Uterus (tissue), 4 donors: ENCODE results near the gene CFTR. TPM values are rescaled to one million over a fixed set of nuclear protein-coding genes. Genes with fewer than 3 reads are reported as not detected.

Experiments
- DNase-seq, 2 donors: peaks; one replicate each; pipeline ENCODE4 v3.0.0-alpha.2; 2019 to 2020
- H3K27ac ChIP-seq, 2 donors: fragments of 200-600 bp; sonication (generic); 1 replicate in 1 of 2; 2 replicates in 1 of 2; pipeline ENCODE4 v1.5.1; 2016 to 2018
- H3K27me3 ChIP-seq, 2 donors: fragments of 200-600 bp; sonication (generic); one replicate each; pipeline ENCODE4 v1.5.1; 2018 to 2019; ENCODE audit warnings: control low read depth in 1 of 2
- H3K36me3 ChIP-seq, 2 donors: fragments of 200-600 bp; sonication (generic); one replicate each; pipeline ENCODE4 v1.5.1; 2019; ENCODE audit warnings: control low read depth in 1 of 2
- H3K4me1 ChIP-seq, 2 donors: fragments of 200-600 bp; sonication (generic); one replicate each; pipeline ENCODE4 v1.5.1; 2018 to 2019; ENCODE audit warnings: control low read depth in 1 of 2
- H3K4me3 ChIP-seq, 2 donors: fragments of 200-600 bp; sonication (generic); 1 replicate in 1 of 2; 2 replicates in 1 of 2; pipeline ENCODE4 v1.5.1; 2018 to 2019; ENCODE audit warnings: mild to moderate bottlenecking in 1 of 2
- H3K9me3 ChIP-seq, 2 donors: fragments of 200-600 bp; sonication (generic); one replicate each; pipeline ENCODE4 v1.5.1; 2019; ENCODE audit warnings: control low read depth in 1 of 2
- POLR2A ChIP-seq, 2 donors: fragments of 450-650 bp; IDR thresholded peaks; one replicate each; pipeline ENCODE4 v1.6.1; 2016; ENCODE audit warnings: antibody characterized with exemption in 2 of 2, mild to moderate bottlenecking in 1 of 2, moderate library complexity in 1 of 2
- intact Hi-C: fragments of 100-400 bp; cut with DNase I; formaldehyde crosslinking; loops from one replicate; pipeline ENCODE4 v1.15.1; 2023; ENCODE audit warnings: low total_unique reads
- total RNA-seq, 4 donors: library from RNA; depleted of rRNA in 3 of 4; stranded (reverse); fragments of >200 nt in 3 of 4; gene quantifications; one replicate each; pipeline versions ENCODE4 v1.1.0 to v1.2.4, GENCODE V29; 2014 to 2023
- TF ChIP-seq, protein P1 (sequence below), 4 experiments: fragments of 200-600 bp in 2 of 4; fragments of 450-650 bp in 2 of 4; sonication (generic) in 2 of 4; IDR thresholded peaks; one replicate each; pipeline ENCODE4 v1.5.1; 2016 to 2019; ENCODE audit warnings: antibody characterized with exemption in 4 of 4, mild to moderate bottlenecking in 2 of 4, moderate library complexity in 1 of 4
- donor health status: DM: yes; HTN: yes; CAD: no.

The CFTR gene
- total RNA-seq, 4 donors from 2014 or later, result under 0.01 to 11.6 (median under 0.01) TPM; not detected in 1

DNA sequence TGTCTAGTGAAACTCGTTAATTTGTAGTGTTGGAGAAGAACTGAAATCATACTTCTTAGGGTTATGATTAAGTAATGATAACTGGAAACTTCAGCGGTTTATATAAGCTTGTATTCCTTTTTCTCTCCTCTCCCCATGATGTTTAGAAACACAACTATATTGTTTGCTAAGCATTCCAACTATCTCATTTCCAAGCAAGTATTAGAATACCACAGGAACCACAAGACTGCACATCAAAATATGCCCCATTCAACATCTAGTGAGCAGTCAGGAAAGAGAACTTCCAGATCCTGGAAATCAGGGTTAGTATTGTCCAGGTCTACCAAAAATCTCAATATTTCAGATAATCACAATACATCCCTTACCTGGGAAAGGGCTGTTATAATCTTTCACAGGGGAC is 187.6 kb downstream of the CFTR start:
- TF ChIP-seq, protein P1, sequence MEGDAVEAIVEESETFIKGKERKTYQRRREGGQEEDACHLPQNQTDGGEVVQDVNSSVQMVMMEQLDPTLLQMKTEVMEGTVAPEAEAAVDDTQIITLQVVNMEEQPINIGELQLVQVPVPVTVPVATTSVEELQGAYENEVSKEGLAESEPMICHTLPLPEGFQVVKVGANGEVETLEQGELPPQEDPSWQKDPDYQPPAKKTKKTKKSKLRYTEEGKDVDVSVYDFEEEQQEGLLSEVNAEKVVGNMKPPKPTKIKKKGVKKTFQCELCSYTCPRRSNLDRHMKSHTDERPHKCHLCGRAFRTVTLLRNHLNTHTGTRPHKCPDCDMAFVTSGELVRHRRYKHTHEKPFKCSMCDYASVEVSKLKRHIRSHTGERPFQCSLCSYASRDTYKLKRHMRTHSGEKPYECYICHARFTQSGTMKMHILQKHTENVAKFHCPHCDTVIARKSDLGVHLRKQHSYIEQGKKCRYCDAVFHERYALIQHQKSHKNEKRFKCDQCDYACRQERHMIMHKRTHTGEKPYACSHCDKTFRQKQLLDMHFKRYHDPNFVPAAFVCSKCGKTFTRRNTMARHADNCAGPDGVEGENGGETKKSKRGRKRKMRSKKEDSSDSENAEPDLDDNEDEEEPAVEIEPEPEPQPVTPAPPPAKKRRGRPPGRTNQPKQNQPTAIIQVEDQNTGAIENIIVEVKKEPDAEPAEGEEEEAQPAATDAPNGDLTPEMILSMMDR (IDR thresholded peaks at IDR 0.05), result no peak
- TF ChIP-seq POLR2A (IDR thresholded peaks at IDR 0.05), result no peak
- Histone ChIP-seq H3K4me1 (no peaks in the 10 kb centered on the region), H3K27ac (no peak overlapping the region), H3K9me3 (no peaks in the 10 kb centered on the region), H3K36me3 (no peaks in the 10 kb centered on the region), H3K4me3 (no peak overlapping the region), H3K27me3 (no peaks in the 10 kb centered on the region)
- DNase-seq, result no peak
- intact Hi-C loops, result no loop called here

GRCh38 chr7:117669818-117670217 is 190.0 kb downstream of the CFTR start:
- no peaks in the 10 kb centered on the region for H3K9me3 ChIP-seq

DNA sequence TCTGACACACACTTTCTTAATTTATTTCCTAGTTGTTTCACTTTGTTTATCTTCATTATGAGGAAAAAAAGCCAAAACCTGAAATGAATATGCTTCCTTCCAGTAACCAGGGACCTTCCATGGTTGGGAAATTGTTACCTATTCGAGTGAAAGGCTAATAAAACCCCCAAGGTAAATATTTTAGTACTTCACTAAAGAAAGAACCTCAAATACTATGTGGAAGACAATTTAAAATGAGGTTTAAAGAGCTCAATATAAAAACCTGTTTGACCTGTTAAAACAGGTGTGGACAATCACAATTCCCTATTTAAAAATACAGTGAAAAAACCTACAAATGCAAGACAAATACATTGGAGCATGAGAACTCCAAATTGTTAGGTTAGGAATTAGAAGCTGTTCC is 192.6 kb downstream of the CFTR start:
- H3K9me3 ChIP-seq, result no peaks in the 10 kb centered on the region
- TF ChIP-seq POLR2A (IDR thresholded peaks at IDR 0.05), result no peak
- TF ChIP-seq, protein P1 (IDR thresholded peaks at IDR 0.05), result no peak
- no peak for DNase-seq
- intact Hi-C loops, result no loop called here
- H3K4me1 ChIP-seq, result no peaks in the 10 kb centered on the region
- no peaks in the 10 kb centered on the region for H3K27me3 ChIP-seq
- no peak overlapping the region for H3K4me3 ChIP-seq
- H3K27ac ChIP-seq, result no peak overlapping the region
- no peaks in the 10 kb centered on the region for H3K36me3 ChIP-seq

More at GRCh38 chr7:117669818-117670217, 190.0 kb downstream of the CFTR start:
- TF ChIP-seq, protein P1 (IDR thresholded peaks at IDR 0.05), result peak in 1 of 4 experiments; percentile 22
- TF ChIP-seq POLR2A (IDR thresholded peaks at IDR 0.05), result no peak
- Histone ChIP-seq H3K27me3 (no peaks in the 10 kb centered on the region), H3K4me3 (no peak overlapping the region), H3K36me3 (no peaks in the 10 kb centered on the region), H3K4me1 (no peaks in the 10 kb centered on the region), H3K27ac (no peak overlapping the region)
- intact Hi-C loops, result no loop called here
- no peak for DNase-seq

DNA sequence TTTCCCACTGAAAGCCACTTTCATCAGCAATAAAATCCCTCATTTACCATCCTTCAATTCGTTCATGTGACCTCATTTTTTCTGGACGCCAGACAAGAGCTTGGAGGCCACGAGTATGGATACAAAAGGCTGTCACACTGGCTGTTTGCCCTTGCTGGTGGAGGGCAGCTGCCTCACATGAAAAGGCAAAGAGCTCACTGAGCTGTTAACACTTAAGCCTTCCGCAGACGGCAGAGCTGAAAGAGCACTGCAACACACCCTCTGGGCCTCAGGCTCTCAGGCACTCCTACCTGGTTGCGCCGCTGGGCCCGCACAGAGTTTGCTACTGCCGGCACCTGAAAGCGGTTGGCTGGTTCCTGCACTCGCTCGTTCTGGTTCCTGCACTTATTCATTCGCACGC is 193.5 kb downstream of the CFTR start:
- Histone ChIP-seq H3K9me3 (no peaks in the 10 kb centered on the region), H3K27ac (no peak overlapping the region)
- intact Hi-C loops, result no loop called here

DNA sequence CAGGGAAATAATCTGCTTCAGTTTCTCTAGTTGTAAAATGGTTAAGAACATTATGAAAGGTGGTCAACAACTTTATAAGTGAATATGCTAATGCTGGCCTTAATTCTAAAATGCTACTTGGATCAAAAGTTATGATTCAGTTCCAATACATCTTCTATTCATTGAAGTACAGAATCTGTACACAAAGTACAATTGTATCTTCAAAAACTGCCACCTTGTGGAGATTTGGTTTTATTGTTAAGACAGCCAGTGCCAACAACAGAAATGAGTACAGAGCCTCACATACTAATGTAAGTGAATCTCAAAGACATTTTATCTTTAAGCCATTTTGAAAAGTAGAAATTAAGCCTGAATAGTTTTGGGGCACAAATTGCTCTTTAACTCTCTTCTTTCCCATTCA is 194.0 kb downstream of the CFTR start:
- H3K36me3 ChIP-seq, result no peaks in the 10 kb centered on the region
- H3K4me1 ChIP-seq, result no peaks in the 10 kb centered on the region
- no peak overlapping the region for H3K27ac ChIP-seq
- TF ChIP-seq POLR2A (IDR thresholded peaks at IDR 0.05), result no peak
- TF ChIP-seq, protein P1 (IDR thresholded peaks at IDR 0.05), result no peak
- DNase-seq, result no peak
- intact Hi-C loops, result no loop called here
- no peaks in the 10 kb centered on the region for H3K27me3 ChIP-seq
- no peaks in the 10 kb centered on the region for H3K9me3 ChIP-seq
- H3K4me3 ChIP-seq, result no peak overlapping the region

More for the DNA sequence above, 193.5 kb downstream of the CFTR start:
- H3K4me1 ChIP-seq, result no peaks in the 10 kb centered on the region
- no peak overlapping the region for H3K4me3 ChIP-seq
- H3K36me3 ChIP-seq, result no peaks in the 10 kb centered on the region
- H3K27me3 ChIP-seq, result no peaks in the 10 kb centered on the region
- DNase-seq, result no peak
- TF ChIP-seq, protein P1 (IDR thresholded peaks at IDR 0.05), result no peak
- TF ChIP-seq POLR2A (IDR thresholded peaks at IDR 0.05), result no peak
